Muscle of leg (tissue), 11 donors: ENCODE data around the gene HDAC9. TPM values are rescaled to one million over a fixed set of nuclear protein-coding genes. Genes with fewer than 3 reads are reported as not detected.

ENCODE experiments used
- DNase-seq: peaks from one replicate; pipeline ENCODE4 v3.0.0; 2013
- H3K27ac ChIP-seq: one replicate; pipeline ENCODE4 v1.5.1; 2013; ENCODE audit warnings: mild to moderate bottlenecking, low read length, control low read depth
- H3K27me3 ChIP-seq: one replicate; pipeline ENCODE4 v1.6.1; 2013; ENCODE audit warnings: low read length; ENCODE audit not compliant: control insufficient read depth, insufficient read depth
- H3K36me3 ChIP-seq: one replicate; pipeline ENCODE4 v1.6.1; 2013; ENCODE audit warnings: low read length; ENCODE audit not compliant: control insufficient read depth, insufficient read depth
- H3K4me1 ChIP-seq: one replicate; pipeline ENCODE4 v1.6.1; 2013; ENCODE audit warnings: low read length; ENCODE audit not compliant: control insufficient read depth, insufficient read depth
- H3K4me3 ChIP-seq: one replicate; pipeline ENCODE4 v1.5.1; 2013; ENCODE audit warnings: low read length, control low read depth
- H3K9me3 ChIP-seq: replicated peaks from 2 replicates; pipeline ENCODE4 v1.6.1; 2013; ENCODE audit warnings: low read depth, low read length; ENCODE audit not compliant: control insufficient read depth
- WGBS: methylation state at CpG from one replicate; pipeline ENCODE4 v1.1.5; 2013; ENCODE audit warnings: missing lambda C conversion rate; ENCODE audit not compliant: insufficient coverage; 5-methylcytosine and 5-hydroxymethylcytosine counted together
- polyA plus RNA-seq, 8 donors: library from polyadenylated mRNA; unstranded; fragments of 120-200 nt; gene quantifications; one replicate each; pipeline versions ENCODE4 v1.2.1 to v1.2.3, GENCODE V29; 2013; ENCODE audit warnings: inconsistent platforms in 1 of 8, low replicate concordance in 1 of 8; ENCODE audit not compliant: insufficient read length in 8 of 8, insufficient read depth in 1 of 8
- total RNA-seq: library from RNA; stranded (reverse); fragments of 120-200 nt; gene quantifications from one replicate; pipeline ENCODE4 v1.2.4, GENCODE V29; 2013

HDAC9 gene
- total and polyA plus RNA-seq, 9 donors = 11.9 to 38.2 (median 21.2) TPM

- Histone ChIP-seq H3K27ac (no peak overlapping the region), H3K36me3 (no peaks in the 10 kb centered on the region), H3K27me3 (no peaks in the 10 kb centered on the region), H3K4me1 (no peaks in the 10 kb centered on the region), H3K4me3 (no peak overlapping the region), H3K9me3 (no peaks in the 10 kb centered on the region)
- no peak for DNase-seq
Measured at GRCh38 chr7:18740579-18740988, 245.0 kb downstream of the HDAC9 start.

GRCh38 chr7:18753972-18754610, 258.5 kb downstream of the HDAC9 start:
- Histone ChIP-seq H3K4me1 (no peaks in the 10 kb centered on the region), H3K36me3 (no peaks in the 10 kb centered on the region), H3K9me3 (no peaks in the 10 kb centered on the region), H3K27ac (no peak overlapping the region), H3K4me3 (no peak overlapping the region), H3K27me3 (no peaks in the 10 kb centered on the region)
- DNase-seq = peak; percentile 24
- WGBS = no CpG with 5 or more reads among the region's 3 CpGs

GRCh38 chr7:18754766-18755165, 259.2 kb downstream of the HDAC9 start:
- Histone ChIP-seq H3K9me3 (no peaks in the 10 kb centered on the region), H3K27ac (no peak overlapping the region), H3K36me3 (no peaks in the 10 kb centered on the region), H3K4me1 (no peaks in the 10 kb centered on the region), H3K4me3 (no peak overlapping the region), H3K27me3 (no peaks in the 10 kb centered on the region)
- WGBS = no CpG with 5 or more reads among the region's 2 CpGs
- DNase-seq = peak; percentile 50

GRCh38 chr7:18755793-18756192, 260.2 kb downstream of the HDAC9 start:
- H3K4me3 ChIP-seq = no peak overlapping the region
- no peaks in the 10 kb centered on the region for H3K36me3 ChIP-seq
- no peaks in the 10 kb centered on the region for H3K9me3 ChIP-seq
- H3K4me1 ChIP-seq = no peaks in the 10 kb centered on the region
- no peak for DNase-seq
- H3K27ac ChIP-seq = no peak overlapping the region
- no CpG with 5 or more reads among the region's 4 CpGs for WGBS
- H3K27me3 ChIP-seq = no peaks in the 10 kb centered on the region

- no peak for DNase-seq
- H3K36me3 ChIP-seq = no peaks in the 10 kb centered on the region
- no peaks in the 10 kb centered on the region for H3K27me3 ChIP-seq
- H3K4me3 ChIP-seq = no peak overlapping the region
- H3K9me3 ChIP-seq = no peaks in the 10 kb centered on the region
- H3K27ac ChIP-seq = no peak overlapping the region
- H3K4me1 ChIP-seq = no peaks in the 10 kb centered on the region
- WGBS = 88% methylated on average over 1 of the region's 6 CpGs
Measured at GRCh38 chr7:18756378-18757050, 261.0 kb downstream of the HDAC9 start.

- Histone ChIP-seq H3K4me1 (no peaks in the 10 kb centered on the region), H3K27ac (no peak overlapping the region), H3K36me3 (no peaks in the 10 kb centered on the region), H3K4me3 (no peak overlapping the region), H3K9me3 (no peaks in the 10 kb centered on the region), H3K27me3 (no peaks in the 10 kb centered on the region)
- 74% methylated on average over 2 of the region's 5 CpGs for WGBS
- no peak for DNase-seq
Measured at GRCh38 chr7:18760046-18760445, 264.5 kb downstream of the HDAC9 start.

- Histone ChIP-seq H3K27ac (no peak overlapping the region), H3K4me1 (no peaks in the 10 kb centered on the region), H3K4me3 (no peak overlapping the region), H3K36me3 (no peaks in the 10 kb centered on the region), H3K27me3 (no peaks in the 10 kb centered on the region), H3K9me3 (no peaks in the 10 kb centered on the region)
- WGBS = 80% methylated on average over 2 of the region's 7 CpGs
- DNase-seq = no peak
Measured at GRCh38 chr7:18760631-18761445, 265.3 kb downstream of the HDAC9 start.

- no peaks in the 10 kb centered on the region for H3K4me1 ChIP-seq
- no peak overlapping the region for H3K4me3 ChIP-seq
- DNase-seq = peak; percentile 58
- H3K9me3 ChIP-seq = no peaks in the 10 kb centered on the region
- 63% methylated on average over 1 of the region's 3 CpGs for WGBS
- no peaks in the 10 kb centered on the region for H3K27me3 ChIP-seq
- H3K36me3 ChIP-seq = no peaks in the 10 kb centered on the region
- H3K27ac ChIP-seq = no peak overlapping the region
Measured at GRCh38 chr7:18762189-18762588, 266.6 kb downstream of the HDAC9 start.

- WGBS = 86% methylated on average over 1 of the region's 2 CpGs
Measured at GRCh38 chr7:18768256-18768655, 272.7 kb downstream of the HDAC9 start.

GRCh38 chr7:18770154-18770811, 274.7 kb downstream of the HDAC9 start:
- H3K27ac ChIP-seq = no peak overlapping the region
- WGBS = no CpG with 5 or more reads among the region's 7 CpGs

More at GRCh38 chr7:18768256-18768655, 272.7 kb downstream of the HDAC9 start:
- no peak overlapping the region for H3K4me3 ChIP-seq
- no peaks in the 10 kb centered on the region for H3K4me1 ChIP-seq
- H3K27me3 ChIP-seq = no peaks in the 10 kb centered on the region
- no peaks in the 10 kb centered on the region for H3K36me3 ChIP-seq
- no peak for DNase-seq
- H3K9me3 ChIP-seq = no peaks in the 10 kb centered on the region
- H3K27ac ChIP-seq = no peak overlapping the region

More at GRCh38 chr7:18770154-18770811, 274.7 kb downstream of the HDAC9 start:
- Histone ChIP-seq H3K4me1 (no peaks in the 10 kb centered on the region), H3K36me3 (no peaks in the 10 kb centered on the region), H3K4me3 (no peak overlapping the region), H3K9me3 (no peaks in the 10 kb centered on the region), H3K27me3 (no peaks in the 10 kb centered on the region)
- no peak for DNase-seq
